ENCODE results near the gene CXCL3.

- no peak for TF ChIP-seq ZSCAN29 (IDR thresholded peaks at IDR 0.05)
- no peak for TF ChIP-seq CTCF (IDR thresholded peaks at IDR 0.05 in 2 of 3, conservative IDR thresholded peaks at IDR 0.05 in 1 of 3; ENCODE audit: control insufficient read depth in 2 of 3, extremely low read depth in 1 of 3, insufficient read depth in 1 of 3, low read depth in 3 of 3, low read length in 3 of 3)
- TF ChIP-seq YY1 (IDR thresholded peaks at IDR 0.05; ENCODE audit: low read depth, low read length): no peak
- TF ChIP-seq PBX3 (IDR thresholded peaks at IDR 0.05; ENCODE audit: insufficient replicate concordance, low read depth, low read length): no peak
- TF ChIP-seq EP300 (IDR thresholded peaks at IDR 0.05; ENCODE audit: borderline replicate concordance in 1 of 2, control insufficient read depth in 1 of 2, low read depth in 2 of 2, low read length in 2 of 2): no peak
- no peak for TF ChIP-seq POLR2A (IDR thresholded peaks at IDR 0.05; ENCODE audit: low read depth, low read length)
- no peak for TF ChIP-seq ATF2 (IDR thresholded peaks at IDR 0.05; ENCODE audit: low read length)
- no peak for TF ChIP-seq RFX5 (IDR thresholded peaks at IDR 0.05; ENCODE audit: low read depth, low read length)
- no peak for TF ChIP-seq SP1 (IDR thresholded peaks at IDR 0.05; ENCODE audit: low read depth, low read length)
- TF ChIP-seq BACH1 (IDR thresholded peaks at IDR 0.05; ENCODE audit: borderline replicate concordance): no peak
- no peak for TF ChIP-seq MEF2A (IDR thresholded peaks at IDR 0.05; ENCODE audit: insufficient read depth, low read depth, low read length)
- no peak for TF ChIP-seq TCF7 (IDR thresholded peaks at IDR 0.05; ENCODE audit: borderline replicate concordance)
- no peak for TF ChIP-seq MYC (IDR thresholded peaks at IDR 0.05; ENCODE audit: insufficient read depth, insufficient read length, insufficient replicate concordance, low read length, severe bottlenecking)
- no peak for TF ChIP-seq EZH2 (IDR thresholded peaks at IDR 0.05; ENCODE audit: borderline replicate concordance, control insufficient read depth, low read depth, low read length)
Measured at GRCh38 chr4:74000301-74000700, 38.2 kb downstream of the CXCL3 start.
